OCI-M2 (cell line): Measurements from ENCODE around the gene PLEKHS1.
"Not testable (repeated sequence)": the region's sequence is repeated elsewhere in the genome, so short reads cannot be mapped to it uniquely, and the experiment has no call there.

Experiments
- DNase-seq: peaks from one replicate; lab custom pipeline; 2025; ENCODE audit not compliant: unreplicated experiment; lab: John Stamatoyannopoulos, UW

The PLEKHS1 gene

DNA sequence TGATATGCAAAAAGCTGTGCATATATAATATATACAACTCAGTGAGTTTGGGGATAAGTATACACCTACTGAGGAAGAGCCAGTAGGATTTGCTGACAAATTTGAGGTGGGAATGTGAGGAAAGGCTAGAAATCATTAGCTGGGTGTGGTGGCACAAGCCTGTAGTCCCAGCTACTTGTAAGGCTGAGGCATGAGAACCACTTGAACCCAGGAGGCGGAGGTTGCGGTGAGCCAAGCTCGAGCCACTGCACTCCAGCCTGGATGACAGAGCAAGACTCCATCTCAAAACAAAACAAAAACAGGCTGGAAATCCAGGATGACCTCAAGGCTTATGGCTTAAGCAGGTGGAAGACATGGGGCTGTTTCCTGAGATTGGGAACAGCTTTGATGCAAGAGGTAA is 10.6 kb upstream of the PLEKHS1 start:
- no peak for DNase-seq

- no peak for DNase-seq
Measured at GRCh38 chr10:113742466-113742865, 9.0 kb upstream of the PLEKHS1 start.

DNA sequence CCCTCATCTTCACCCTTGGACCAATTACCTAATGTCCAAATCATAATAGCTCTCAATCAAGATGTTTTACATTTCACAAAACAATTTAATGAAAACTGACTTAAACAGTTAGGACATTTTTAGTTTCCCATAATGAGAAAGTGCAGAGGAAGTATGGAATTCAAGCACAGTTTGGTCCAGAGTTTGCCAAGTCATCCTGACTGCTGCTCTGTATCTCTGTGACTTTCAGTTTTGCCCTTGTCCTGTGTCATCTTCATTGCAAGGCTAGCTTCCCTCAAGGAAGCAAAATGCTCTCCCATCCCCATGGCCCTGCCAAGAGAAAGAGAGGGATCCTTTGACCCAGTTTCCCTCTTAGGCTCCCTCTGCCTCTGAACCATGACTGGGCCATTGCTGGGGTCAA is 7.9 kb upstream of the PLEKHS1 start:
- DNase-seq: no peak

DNA sequence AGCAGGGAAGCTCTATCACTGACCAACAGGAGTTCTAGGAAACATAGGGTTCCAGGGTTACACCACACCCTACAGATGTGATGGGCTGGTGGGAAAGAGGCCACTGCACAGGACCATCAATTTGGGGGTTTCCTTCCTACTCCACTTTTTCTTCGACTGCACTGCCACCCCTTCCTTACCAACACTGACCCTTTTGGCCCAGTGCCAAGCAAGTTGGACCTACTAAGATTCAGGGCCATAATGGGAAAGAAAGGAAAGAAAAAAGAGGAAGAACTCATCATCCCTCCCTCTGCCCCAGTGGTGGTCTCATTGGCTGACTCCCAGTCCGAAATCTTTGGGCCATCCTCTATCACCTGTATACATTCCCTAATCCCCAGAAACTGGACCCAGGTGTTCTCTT is 6.1 kb upstream of the PLEKHS1 start:
- DNase-seq: no peak

GRCh38 chr10:113746217-113746957 is 5.1 kb upstream of the PLEKHS1 start:
- no peak for DNase-seq

- no peak for DNase-seq
Measured at GRCh38 chr10:113752553-113752952, 1.1 kb downstream of the PLEKHS1 start.

GRCh38 chr10:113753020-113753692 is 1.7 kb downstream of the PLEKHS1 start:
- no peak for DNase-seq

DNA sequence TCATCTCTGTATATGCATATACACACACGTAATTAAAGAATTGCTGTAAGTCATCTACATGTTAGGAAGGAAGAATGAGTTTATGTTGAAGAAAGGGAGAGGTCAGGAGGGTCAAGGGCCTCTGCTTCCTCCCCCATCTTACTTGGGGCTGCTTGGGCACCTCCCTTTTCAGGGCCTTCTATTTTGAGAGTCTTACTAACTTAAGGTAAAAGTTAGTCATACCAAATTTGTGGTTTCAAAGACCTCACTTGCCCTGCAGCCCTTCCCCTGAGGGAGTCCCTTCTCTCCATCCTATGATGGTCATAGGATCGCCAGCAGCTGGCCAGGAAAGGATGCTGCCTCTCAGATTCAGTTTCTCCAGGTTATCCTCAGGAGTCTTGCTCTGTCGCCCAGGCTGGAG is 2.6 kb downstream of the PLEKHS1 start:
- DNase-seq: no peak

- DNase-seq: no peak
Measured at GRCh38 chr10:113754768-113755167, 3.3 kb downstream of the PLEKHS1 start.

- DNase-seq: no peak
Measured at GRCh38 chr10:113756940-113757543, 5.6 kb downstream of the PLEKHS1 start.

GRCh38 chr10:113762083-113762482 is 10.6 kb downstream of the PLEKHS1 start:
- DNase-seq: no peak

- no peak for DNase-seq
Measured at GRCh38 chr10:113764582-113764981, 13.1 kb downstream of the PLEKHS1 start.

- DNase-seq: no peak
Measured at GRCh38 chr10:113765910-113766309, 14.4 kb downstream of the PLEKHS1 start.

- no peak for DNase-seq
Measured at GRCh38 chr10:113767222-113767621, 15.7 kb downstream of the PLEKHS1 start.

DNA sequence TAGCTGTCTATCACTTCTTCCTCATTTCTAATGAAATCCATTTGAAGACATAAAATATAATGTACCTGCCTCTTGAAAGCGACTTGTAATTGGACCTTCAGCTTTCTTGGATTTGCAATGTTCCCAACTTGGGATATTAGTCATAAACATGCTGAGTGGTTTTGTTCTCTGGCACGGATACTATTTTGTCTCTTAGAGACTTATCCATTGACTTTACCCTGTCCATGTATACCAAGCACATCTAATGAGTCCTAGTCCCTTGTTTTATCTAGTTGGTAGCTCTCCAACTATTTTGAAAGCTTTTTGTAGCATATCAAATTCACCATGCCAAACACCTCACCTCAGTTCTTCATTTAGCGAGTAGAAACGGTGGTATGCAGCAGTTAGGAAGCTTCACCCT is 18.9 kb downstream of the PLEKHS1 start:
- no peak for DNase-seq

DNA sequence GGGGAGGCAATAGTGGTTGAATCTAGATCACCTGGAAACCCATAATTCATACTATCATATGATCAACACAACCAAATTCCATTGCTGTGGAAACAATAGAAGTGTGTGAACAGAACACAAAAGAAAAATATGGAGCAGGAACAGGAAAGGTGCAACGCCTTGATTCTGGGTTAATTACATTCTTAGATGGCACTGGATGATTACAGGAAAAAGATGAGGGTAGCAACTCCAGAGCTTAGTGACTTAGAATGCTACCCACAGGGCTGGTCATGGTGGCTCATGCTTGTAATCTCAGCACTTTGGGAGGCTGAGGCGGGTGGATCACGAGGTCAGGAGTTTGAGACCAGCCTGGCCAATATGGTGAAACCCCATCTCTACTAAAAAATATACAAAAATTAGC is 19.6 kb downstream of the PLEKHS1 start:
- DNase-seq: not testable (repeated sequence)

GRCh38 chr10:113775686-113776294 is 24.3 kb downstream of the PLEKHS1 start:
- DNase-seq: no peak

- DNase-seq: no peak
Measured at GRCh38 chr10:113776553-113776952, 25.1 kb downstream of the PLEKHS1 start.

DNA sequence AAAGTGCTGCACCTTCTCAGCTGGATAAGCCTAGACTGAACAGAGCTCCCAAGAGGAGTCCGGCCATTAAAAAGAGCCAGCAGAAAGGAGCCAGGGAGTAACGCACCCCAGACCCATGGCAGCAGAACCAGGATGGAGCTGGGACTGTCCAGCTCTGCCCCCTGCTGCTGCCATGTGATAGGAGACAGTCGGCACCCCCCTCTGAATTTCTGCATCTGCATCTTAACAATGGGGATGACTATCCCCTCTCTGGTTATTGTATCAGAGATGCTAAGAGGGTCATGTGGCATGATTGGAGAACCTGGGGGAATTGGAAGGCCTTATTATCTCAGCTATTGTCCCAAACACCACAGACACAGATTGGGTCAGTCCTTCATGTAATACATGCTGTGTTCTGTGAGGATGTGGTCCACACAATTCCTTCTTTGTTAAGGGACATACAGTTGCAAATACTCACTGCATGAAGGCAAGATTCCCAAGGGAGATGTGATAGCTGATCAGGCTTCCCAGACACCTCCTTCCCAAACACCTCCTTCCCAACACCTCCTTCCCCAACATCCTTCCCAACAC is 29.3 kb downstream of the PLEKHS1 start:
- DNase-seq: no peak

- DNase-seq: no peak
Measured at GRCh38 chr10:113782367-113782766, 30.9 kb downstream of the PLEKHS1 start.

- DNase-seq: no peak
Measured at GRCh38 chr10:113782986-113783704, 31.7 kb downstream of the PLEKHS1 start.
